SK-N-MC (cell line): ENCODE data around the gene PDZD8.
"Not testable (repeated sequence)": the region's sequence is repeated elsewhere in the genome, so short reads cannot be mapped to it uniquely, and the experiment has no call there.

Source experiments
- DNase-seq: peaks from one replicate; pipeline ENCODE4 v3.0.0-alpha.2; 2011; ENCODE audit warnings: low read depth, low spot score
- H3K27ac ChIP-seq: fragments of 200-600 bp; sonication (generic); 2 replicates; pipeline ENCODE4 v1.5.1; 2016; ENCODE audit warnings: mixed run types
- H3K36me3 ChIP-seq: fragments of 200-600 bp; sonication (generic); 2 replicates; pipeline ENCODE4 v1.6.1; 2017; ENCODE audit warnings: antibody characterized with exemption, low read length, mixed read lengths; ENCODE audit not compliant: insufficient read depth
- H3K4me3 ChIP-seq: fragments of 200-600 bp; sonication (generic); 2 replicates; pipeline ENCODE4 v1.5.1; 2016
- H3K9ac ChIP-seq: fragments of 200-600 bp; sonication (generic); 2 replicates; pipeline ENCODE4 v1.8.0; 2017; ENCODE audit warnings: mixed run types, mixed read lengths; ENCODE audit not compliant: insufficient read length
- H3K9me3 ChIP-seq: fragments of 200-600 bp; sonication (generic); 2 replicates; pipeline ENCODE4 v1.6.1; 2017; ENCODE audit warnings: low read depth, mild to moderate bottlenecking, antibody characterized with exemption, low read length, moderate library complexity, mixed read lengths
- EZH2 ChIP-seq: fragments of 200-600 bp; sonication (generic); IDR thresholded peaks from one replicate; pipeline ENCODE4 v1.6.1; 2017; ENCODE audit warnings: antibody characterized with exemption
- FOXP2 ChIP-seq: optimal IDR thresholded peaks from 2 replicates; pipeline ENCODE3; 2011; ENCODE audit warnings: mild to moderate bottlenecking, moderate library complexity; ENCODE audit not compliant: insufficient read depth; ENCODE audit errors: extremely low read length, control extremely low read depth
- POLR2AphosphoS5 ChIP-seq: IDR thresholded peaks from 2 replicates; pipeline ENCODE4 v1.6.1; 2012; ENCODE audit warnings: mild to moderate bottlenecking, low read depth, low read length, borderline replicate concordance

The PDZD8 gene

DNA sequence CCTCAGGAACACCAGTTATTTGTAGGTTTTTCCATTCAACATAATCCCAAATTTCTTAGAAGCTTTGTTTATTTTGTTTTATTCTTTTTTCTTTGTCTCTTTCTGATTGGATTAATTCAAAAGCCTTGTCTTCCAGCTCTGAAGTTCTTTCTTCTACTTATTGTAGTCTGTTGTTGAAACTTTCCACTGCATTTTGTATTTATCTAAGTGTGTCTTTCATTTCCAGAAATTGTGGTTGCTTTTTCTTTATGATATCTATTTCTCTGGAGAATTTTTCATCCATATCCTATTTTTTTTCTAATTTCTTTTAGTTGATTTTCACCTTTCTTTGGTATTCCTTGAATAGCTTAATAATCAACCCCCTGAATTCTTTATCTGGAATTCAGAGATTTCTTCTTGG is 75.8 kb downstream of the PDZD8 start:
- Histone ChIP-seq H3K9me3 (no peaks in the 10 kb centered on the region), H3K27ac (no peak overlapping the region), H3K9ac (no peak overlapping the region), H3K36me3 (no peaks in the 10 kb centered on the region), H3K4me3 (no peak overlapping the region)
- no peak for TF ChIP-seq FOXP2
- TF ChIP-seq EZH2 = no peak
- no peak for TF ChIP-seq POLR2AphosphoS5
- no peak for DNase-seq

DNA sequence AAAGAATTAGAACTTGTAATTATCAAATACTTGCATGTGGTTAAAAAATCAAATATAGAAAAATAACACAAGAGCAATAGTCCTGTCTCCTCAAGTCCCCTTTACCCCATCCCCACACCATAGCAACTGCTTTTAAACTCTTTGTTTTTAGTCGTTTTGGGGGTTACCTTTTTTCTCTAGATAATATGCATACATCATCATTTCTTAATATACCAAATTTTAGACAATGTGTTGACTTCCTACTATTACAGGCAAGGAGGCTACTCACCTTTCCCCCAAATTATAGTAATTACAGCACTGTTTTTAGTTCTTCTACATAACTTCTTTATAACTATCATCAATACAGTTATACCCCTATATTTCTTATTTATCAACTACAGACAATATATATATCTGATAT is 77.0 kb downstream of the PDZD8 start:
- no peak for DNase-seq
- Histone ChIP-seq H3K4me3 (no peak overlapping the region), H3K27ac (no peak overlapping the region), H3K9me3 (no peaks in the 10 kb centered on the region), H3K36me3 (no peaks in the 10 kb centered on the region), H3K9ac (no peak overlapping the region)
- no peak for TF ChIP-seq POLR2AphosphoS5
- TF ChIP-seq FOXP2 = no peak

DNA sequence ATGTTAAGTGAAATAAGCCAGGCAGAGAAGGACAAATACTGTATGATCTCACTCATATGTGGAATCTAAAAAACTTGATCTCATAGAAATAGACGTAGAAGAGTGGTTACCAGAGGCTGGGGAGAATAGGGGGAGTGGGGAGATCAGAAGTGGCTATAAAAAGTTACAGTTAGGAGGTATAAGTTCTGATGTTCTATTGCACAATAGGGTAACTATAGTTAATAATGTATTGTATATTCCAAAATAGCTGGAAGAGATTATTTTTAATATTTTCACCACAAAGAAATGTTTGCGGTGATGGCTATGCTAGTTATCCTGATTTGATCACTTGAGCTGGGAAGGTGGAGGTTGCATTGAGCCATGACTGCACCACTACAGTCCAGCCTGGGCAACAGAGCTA is 80.5 kb downstream of the PDZD8 start:
- Histone ChIP-seq H3K4me3 (no peak overlapping the region), H3K27ac (no peak overlapping the region), H3K9me3 (no peaks in the 10 kb centered on the region), H3K36me3 (no peaks in the 10 kb centered on the region), H3K9ac (no peak overlapping the region)
- TF ChIP-seq POLR2AphosphoS5 (no peak), FOXP2 (no peak)
- DNase-seq = no peak

DNA sequence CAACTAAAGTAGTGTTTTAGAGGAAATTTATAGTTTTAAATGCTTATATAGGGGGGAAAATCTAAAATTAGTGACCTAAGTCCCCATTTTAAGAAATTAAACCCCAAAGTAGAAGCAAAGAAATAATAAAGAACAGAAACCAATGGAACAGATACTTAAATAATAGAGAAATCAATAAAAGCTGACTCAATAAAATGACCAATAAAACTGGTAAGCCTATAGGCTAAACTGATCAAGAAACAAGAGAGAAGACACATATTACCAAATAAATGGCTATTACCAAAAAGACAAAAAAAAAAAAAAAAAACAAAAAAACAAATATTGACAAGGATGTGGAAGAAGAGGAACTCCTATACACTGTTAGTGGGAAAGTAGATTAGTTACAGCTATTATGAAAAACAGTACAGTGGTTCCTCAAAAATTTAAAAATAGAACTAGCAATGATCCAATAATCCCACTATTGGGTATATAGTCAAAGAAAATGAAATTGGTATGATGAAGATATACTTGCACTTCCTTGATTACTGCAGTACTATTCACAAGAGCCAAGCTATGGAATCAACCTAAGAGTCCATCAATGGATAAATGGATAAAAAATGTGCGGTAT is 81.1 kb downstream of the PDZD8 start:
- no peak for TF ChIP-seq POLR2AphosphoS5
- TF ChIP-seq EZH2 = no peak
- TF ChIP-seq FOXP2 = no peak
- no peak overlapping the region for H3K9ac ChIP-seq
- H3K27ac ChIP-seq = no peak overlapping the region
- no peaks in the 10 kb centered on the region for H3K9me3 ChIP-seq
- DNase-seq = no peak
- H3K4me3 ChIP-seq = no peak overlapping the region
- no peaks in the 10 kb centered on the region; the same call in 1 of the 2 replicates for H3K36me3 ChIP-seq

DNA sequence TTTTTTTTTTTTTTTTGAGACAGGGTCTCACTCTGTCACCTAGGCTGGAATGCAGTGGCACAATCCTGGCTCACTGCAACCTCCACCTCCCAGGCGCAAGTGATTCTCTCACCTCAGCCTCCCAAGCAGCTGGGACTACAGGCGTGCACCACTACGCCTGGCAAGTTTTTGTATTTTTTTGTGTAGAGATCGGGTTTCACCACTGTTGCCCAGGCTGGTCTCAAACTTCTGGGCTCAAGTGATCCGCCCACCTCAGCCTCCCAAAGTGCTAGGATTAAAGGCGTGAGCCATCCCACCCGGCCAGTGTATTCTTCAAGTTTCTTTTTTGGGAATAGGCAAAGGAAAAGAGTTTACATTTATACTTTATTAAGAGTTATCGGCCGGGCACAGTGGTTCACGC is 84.4 kb downstream of the PDZD8 start:
- DNase-seq, H3K9me3 ChIP-seq, H3K4me3 ChIP-seq, H3K36me3 ChIP-seq, H3K9ac ChIP-seq, H3K27ac ChIP-seq: not testable (repeated sequence)

DNA sequence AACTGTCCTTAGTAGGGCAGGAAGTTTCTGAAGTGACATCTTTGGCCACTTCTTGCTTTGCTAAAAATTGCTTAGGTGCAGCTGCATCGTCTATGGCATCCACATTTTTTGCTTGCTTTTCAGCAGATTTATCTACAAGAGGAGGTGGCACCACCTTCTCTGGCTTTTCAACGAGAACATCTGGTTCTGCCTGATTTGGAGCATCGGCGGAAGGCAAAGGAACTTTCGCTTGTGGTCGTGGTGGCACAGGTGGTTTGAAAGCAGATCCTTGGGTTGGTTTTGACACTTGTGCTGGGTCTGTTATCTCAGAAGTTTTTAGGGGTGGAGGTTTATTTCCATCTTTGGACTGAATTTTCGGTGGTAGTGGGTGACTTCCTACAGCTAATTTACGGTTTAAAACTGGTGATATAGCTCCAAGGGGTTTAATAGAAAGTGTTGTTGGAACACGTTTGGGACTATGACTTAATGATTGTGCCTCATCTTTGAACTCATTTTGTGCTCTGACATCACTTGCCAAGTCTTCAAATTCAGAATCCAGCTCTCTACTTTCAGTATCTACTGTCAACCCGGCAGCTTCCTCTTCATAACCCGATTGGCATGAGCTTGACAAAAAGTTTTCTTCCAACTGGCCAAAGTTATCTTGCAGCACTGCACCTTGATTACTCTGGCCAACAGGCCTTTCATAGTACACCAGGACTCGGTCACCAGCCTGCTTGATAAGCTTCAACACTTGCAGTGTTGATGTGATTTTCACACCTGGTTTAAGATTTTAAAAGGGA is 90.3 kb downstream of the PDZD8 start:
- H3K9ac ChIP-seq = no peak overlapping the region
- H3K36me3 ChIP-seq = no peaks in the 10 kb centered on the region; the same call in 1 of the 2 replicates
- H3K9me3 ChIP-seq = no peaks in the 10 kb centered on the region
- no peak overlapping the region for H3K27ac ChIP-seq
- TF ChIP-seq EZH2 = no peak
- no peak for TF ChIP-seq FOXP2
- no peak for TF ChIP-seq POLR2AphosphoS5
- H3K4me3 ChIP-seq = no peak overlapping the region
- DNase-seq = no peak

DNA sequence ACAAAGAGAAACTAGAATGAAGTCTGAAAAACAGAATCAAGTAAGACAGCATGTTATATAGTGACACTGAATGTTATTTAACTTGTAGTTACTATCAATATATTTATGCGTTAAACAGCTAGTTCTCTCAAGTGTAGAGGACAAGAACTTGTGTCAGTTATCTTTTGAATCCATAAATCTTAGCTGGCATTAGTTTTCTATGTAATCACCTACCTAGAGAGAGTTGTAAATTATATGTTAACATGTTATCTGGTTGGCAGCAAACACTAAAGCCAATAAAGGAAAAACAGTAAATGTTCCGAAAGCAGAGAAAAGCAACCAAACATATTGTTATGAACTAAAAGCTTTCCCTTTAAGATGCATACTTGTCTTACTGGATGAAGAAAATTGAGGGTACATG is 97.6 kb downstream of the PDZD8 start:
- H3K4me3 ChIP-seq = no peak overlapping the region
- H3K36me3 ChIP-seq = no peaks in the 10 kb centered on the region
- H3K9me3 ChIP-seq = no peaks in the 10 kb centered on the region
- no peak overlapping the region for H3K27ac ChIP-seq
- H3K9ac ChIP-seq = no peak overlapping the region
- TF ChIP-seq POLR2AphosphoS5 = no peak
- no peak for TF ChIP-seq EZH2
- TF ChIP-seq FOXP2 = no peak
- no peak for DNase-seq

DNA sequence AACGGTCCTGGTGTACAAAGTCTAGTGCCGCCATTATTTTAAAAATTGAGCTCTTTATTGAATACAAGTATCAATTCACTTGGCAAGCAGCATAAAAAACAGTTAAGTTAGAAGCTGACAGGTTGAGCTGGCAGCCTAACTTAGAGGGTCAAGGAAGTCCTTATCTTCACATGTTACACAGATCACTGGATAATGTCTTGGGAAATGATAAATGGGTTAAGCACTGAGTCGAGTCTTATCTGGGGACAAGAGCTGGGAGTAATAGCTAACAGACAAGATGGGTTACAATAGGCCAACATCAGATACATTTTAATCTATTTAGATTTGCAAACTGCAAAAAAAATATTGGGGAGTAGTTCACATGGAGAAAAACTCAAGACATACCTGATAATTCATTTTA is 100.1 kb downstream of the PDZD8 start:
- Histone ChIP-seq H3K9ac (no peak overlapping the region), H3K9me3 (no peaks in the 10 kb centered on the region), H3K36me3 (no peaks in the 10 kb centered on the region), H3K27ac (no peak overlapping the region), H3K4me3 (no peak overlapping the region)
- DNase-seq = no peak
- TF ChIP-seq POLR2AphosphoS5 (no peak), FOXP2 (no peak), EZH2 (no peak)

DNA sequence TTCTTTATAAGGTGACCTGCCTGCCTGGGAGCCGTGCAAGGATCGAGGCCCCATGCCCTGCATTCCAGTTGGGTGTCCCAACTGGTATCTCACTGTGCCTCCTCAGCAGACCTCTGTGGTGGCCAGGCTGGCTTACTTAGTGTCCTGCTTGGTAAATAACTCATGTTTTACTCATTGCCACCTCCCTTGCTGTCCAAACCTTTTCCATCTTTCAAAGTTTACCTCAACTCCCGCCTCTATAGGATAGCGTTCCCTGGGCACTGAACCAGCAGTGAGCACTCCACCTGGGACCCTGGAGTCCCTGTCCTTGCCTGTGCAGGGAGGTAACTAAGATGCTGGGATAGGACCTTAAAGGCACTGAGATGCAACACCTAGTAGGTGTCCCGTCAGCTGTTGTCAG is 100.7 kb downstream of the PDZD8 start:
- Histone ChIP-seq H3K36me3 (no peaks in the 10 kb centered on the region), H3K27ac (no peak overlapping the region), H3K9ac (no peak overlapping the region), H3K9me3 (no peaks in the 10 kb centered on the region), H3K4me3 (no peak overlapping the region)
- TF ChIP-seq EZH2 (no peak), POLR2AphosphoS5 (no peak), FOXP2 (no peak)
- no peak for DNase-seq
